Stimulated activated CD4-positive, alpha-beta T cell treated with anti-CD3 and anti-CD28 coated beads, TNF-alpha, amount 100 ng/mL, for 1 hour (primary cell): ENCODE data around the gene AKNA.

Experiments used
- DNase-seq, 3 donors: peaks; one replicate each; pipeline ENCODE4 v3.0.0-alpha.2; 2020; ENCODE audit warnings: low read depth in 3 of 3, low spot score in 1 of 3

The AKNA gene

GRCh38 chr9:114288193-114289091 is 99.3 kb downstream of the AKNA start:
- no peak for DNase-seq

- DNase-seq, result no peak
These were observed 100.0 kb downstream of the AKNA start for GRCh38 chr9:114287763-114288192.

- DNase-seq, result no peak
These were observed 100.6 kb downstream of the AKNA start for GRCh38 chr9:114287001-114287762.

GRCh38 chr9:114286146-114286679 is 101.6 kb downstream of the AKNA start:
- DNase-seq, result no peak

GRCh38 chr9:114285166-114285867 is 102.5 kb downstream of the AKNA start:
- no peak for DNase-seq

- no peak for DNase-seq
These were observed 103.3 kb downstream of the AKNA start for GRCh38 chr9:114284316-114285060.
